Measurements from ENCODE around the gene SLC22A2.

SLC22A2 gene

GRCh38 chr6:160178271-160178670, 80.3 kb downstream of the SLC22A2 start:
- Histone ChIP-seq H3K4me1 (ENCODE audit: control insufficient read depth in 2 of 2, insufficient read depth in 2 of 2, low read length in 2 of 2) (no peaks in the 10 kb centered on the region), H3K27me3 (ENCODE audit: control insufficient read depth in 2 of 2, insufficient read depth in 2 of 2, low read length in 2 of 2) (no peaks in the 10 kb centered on the region), H3K9me3 (ENCODE audit: control insufficient read depth in 2 of 2, low read length in 2 of 2) (no peaks in the 10 kb centered on the region), H3K27ac (ENCODE audit: low read depth in 2 of 2, low read length in 2 of 2) (no peak overlapping the region), H3K36me3 (ENCODE audit: control insufficient read depth in 2 of 2, insufficient read depth in 2 of 2, low read length in 2 of 2) (no peaks in the 10 kb centered on the region), H3K9ac (ENCODE audit: low read depth in 1 of 2, low read length in 2 of 2) (no peak overlapping the region), H3K4me3 (ENCODE audit: low read length in 2 of 2) (no peak overlapping the region)

DNA sequence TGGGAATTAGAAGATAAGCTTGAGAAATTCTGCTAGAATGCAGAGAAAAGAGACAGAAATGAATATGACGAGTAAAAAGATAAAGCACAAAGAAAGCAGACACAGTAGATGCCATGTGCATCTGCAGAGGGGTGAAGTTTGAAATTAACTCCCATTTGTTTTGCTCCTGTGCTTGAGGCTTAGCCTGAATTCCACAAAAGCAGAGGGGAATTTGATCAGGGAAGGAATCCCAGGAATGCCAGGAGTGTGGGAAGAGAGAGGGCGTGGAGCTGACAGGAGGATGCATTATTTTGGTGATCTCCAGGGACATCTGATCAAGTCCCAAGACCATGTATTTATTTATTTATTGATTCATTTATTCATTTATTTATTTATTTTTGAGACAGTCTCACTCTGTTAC, 81.4 kb downstream of the SLC22A2 start:
- Histone ChIP-seq H3K27ac (ENCODE audit: low read depth in 2 of 2, low read length in 2 of 2) (no peak overlapping the region), H3K4me3 (ENCODE audit: low read length in 2 of 2) (no peak overlapping the region), H3K36me3 (ENCODE audit: control insufficient read depth in 2 of 2, insufficient read depth in 2 of 2, low read length in 2 of 2) (no peaks in the 10 kb centered on the region), H3K27me3 (ENCODE audit: control insufficient read depth in 2 of 2, insufficient read depth in 2 of 2, low read length in 2 of 2) (no peaks in the 10 kb centered on the region), H3K4me1 (ENCODE audit: control insufficient read depth in 2 of 2, insufficient read depth in 2 of 2, low read length in 2 of 2) (no peaks in the 10 kb centered on the region), H3K9ac (ENCODE audit: low read depth in 1 of 2, low read length in 2 of 2) (no peak overlapping the region), H3K9me3 (ENCODE audit: control insufficient read depth in 2 of 2, low read length in 2 of 2) (no peaks in the 10 kb centered on the region)

GRCh38 chr6:160174681-160175080, 83.9 kb downstream of the SLC22A2 start:
- Histone ChIP-seq H3K36me3 (ENCODE audit: control insufficient read depth in 2 of 2, insufficient read depth in 2 of 2, low read length in 2 of 2) (no peaks in the 10 kb centered on the region), H3K27ac (ENCODE audit: low read depth in 2 of 2, low read length in 2 of 2) (no peak overlapping the region), H3K4me1 (ENCODE audit: control insufficient read depth in 2 of 2, insufficient read depth in 2 of 2, low read length in 2 of 2) (no peaks in the 10 kb centered on the region)

DNA sequence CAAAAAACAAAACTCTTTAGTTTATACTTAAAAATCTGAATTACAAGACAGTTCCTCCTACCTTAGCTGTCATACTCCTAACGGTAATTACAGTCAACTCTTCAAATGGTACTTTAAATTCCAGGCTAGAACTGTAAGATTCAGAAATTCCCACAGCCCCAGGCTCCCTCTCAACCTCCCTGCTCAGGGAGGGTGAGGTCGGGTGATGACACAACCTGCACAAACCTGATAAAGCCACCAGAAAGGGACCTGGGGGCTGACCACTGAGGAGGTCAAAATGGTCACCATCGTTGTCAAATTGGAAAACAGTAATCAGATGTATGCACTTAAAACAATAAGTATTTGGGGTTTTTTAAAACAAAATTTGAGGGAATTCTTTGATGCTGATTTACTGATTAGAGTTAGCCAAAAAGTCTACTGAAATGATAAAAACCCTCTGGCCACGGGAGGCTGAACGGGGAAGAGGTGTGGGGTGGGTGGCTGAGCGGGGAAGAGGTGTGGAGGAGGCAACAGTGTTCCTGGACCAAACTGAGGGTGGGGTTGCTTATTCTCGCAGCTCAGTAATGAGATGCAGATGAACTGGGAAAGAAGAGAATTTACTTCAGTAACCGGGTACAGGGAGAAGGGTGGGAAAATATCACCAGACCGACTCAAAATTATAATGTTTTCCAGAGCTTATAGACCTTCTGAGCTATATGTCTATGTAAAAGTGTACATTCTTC, 84.7 kb downstream of the SLC22A2 start:
- Histone ChIP-seq H3K27me3 (ENCODE audit: control insufficient read depth in 2 of 2, insufficient read depth in 2 of 2, low read length in 2 of 2) (no peaks in the 10 kb centered on the region), H3K4me1 (ENCODE audit: control insufficient read depth in 2 of 2, insufficient read depth in 2 of 2, low read length in 2 of 2) (no peaks in the 10 kb centered on the region), H3K9me3 (ENCODE audit: control insufficient read depth in 2 of 2, low read length in 2 of 2) (no peaks in the 10 kb centered on the region), H3K9ac (ENCODE audit: low read depth in 1 of 2, low read length in 2 of 2) (no peak overlapping the region), H3K4me3 (ENCODE audit: low read length in 2 of 2) (no peak overlapping the region), H3K27ac (ENCODE audit: low read depth in 2 of 2, low read length in 2 of 2) (no peak overlapping the region), H3K36me3 (ENCODE audit: control insufficient read depth in 2 of 2, insufficient read depth in 2 of 2, low read length in 2 of 2) (no peaks in the 10 kb centered on the region)

More at GRCh38 chr6:160174681-160175080, 83.9 kb downstream of the SLC22A2 start:
- Histone ChIP-seq H3K9me3 (ENCODE audit: control insufficient read depth in 2 of 2, low read length in 2 of 2) (no peaks in the 10 kb centered on the region), H3K9ac (ENCODE audit: low read depth in 1 of 2, low read length in 2 of 2) (no peak overlapping the region), H3K27me3 (ENCODE audit: control insufficient read depth in 2 of 2, insufficient read depth in 2 of 2, low read length in 2 of 2) (no peaks in the 10 kb centered on the region), H3K4me3 (ENCODE audit: low read length in 2 of 2) (no peak overlapping the region)

DNA sequence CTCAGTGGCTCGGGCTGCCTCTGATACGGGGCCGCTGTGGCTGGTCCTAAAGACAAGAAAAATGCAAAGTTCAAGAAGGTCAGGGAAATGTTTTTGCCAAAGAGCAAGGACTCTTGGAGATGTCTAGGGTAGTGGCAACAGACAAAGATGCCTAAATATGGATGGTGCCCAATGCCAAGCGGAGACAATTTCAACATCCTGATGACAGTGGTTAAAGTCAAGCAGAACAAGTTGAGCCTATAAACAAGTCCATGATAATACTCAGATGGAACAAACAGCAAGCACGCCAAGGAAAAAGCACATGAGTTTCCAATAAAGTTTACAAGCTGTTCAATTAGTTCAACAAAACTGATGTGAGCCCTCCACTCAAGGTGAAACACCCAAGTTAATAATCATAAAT, 85.9 kb downstream of the SLC22A2 start:
- no peak overlapping the region for H3K4me3 ChIP-seq (ENCODE audit: low read length in 2 of 2)
- no peaks in the 10 kb centered on the region for H3K9me3 ChIP-seq (ENCODE audit: control insufficient read depth in 2 of 2, low read length in 2 of 2)
- no peak overlapping the region for H3K27ac ChIP-seq (ENCODE audit: low read depth in 2 of 2, low read length in 2 of 2)
- no peaks in the 10 kb centered on the region for H3K36me3 ChIP-seq (ENCODE audit: control insufficient read depth in 2 of 2, insufficient read depth in 2 of 2, low read length in 2 of 2)
- no peak overlapping the region for H3K9ac ChIP-seq (ENCODE audit: low read depth in 1 of 2, low read length in 2 of 2)
- peaks cover 4 to 7% of the 10 kb centered on the region in 2 donors for H3K4me1 ChIP-seq (ENCODE audit: control insufficient read depth in 2 of 2, insufficient read depth in 2 of 2, low read length in 2 of 2)
- H3K27me3 ChIP-seq (ENCODE audit: control insufficient read depth in 2 of 2, insufficient read depth in 2 of 2, low read length in 2 of 2): no peaks in the 10 kb centered on the region

- no peaks in the 10 kb centered on the region for H3K9me3 ChIP-seq (ENCODE audit: control insufficient read depth in 2 of 2, low read length in 2 of 2)
- H3K4me3 ChIP-seq (ENCODE audit: low read length in 2 of 2): no peak overlapping the region
- H3K27ac ChIP-seq (ENCODE audit: low read depth in 2 of 2, low read length in 2 of 2): no peak overlapping the region
- no peaks in the 10 kb centered on the region for H3K36me3 ChIP-seq (ENCODE audit: control insufficient read depth in 2 of 2, insufficient read depth in 2 of 2, low read length in 2 of 2)
- H3K4me1 ChIP-seq (ENCODE audit: control insufficient read depth in 2 of 2, insufficient read depth in 2 of 2, low read length in 2 of 2): peaks cover 10 to 20% of the 10 kb centered on the region in 2 donors
- no peaks in the 10 kb centered on the region for H3K27me3 ChIP-seq (ENCODE audit: control insufficient read depth in 2 of 2, insufficient read depth in 2 of 2, low read length in 2 of 2)
- no peak overlapping the region for H3K9ac ChIP-seq (ENCODE audit: low read depth in 1 of 2, low read length in 2 of 2)
Measured at GRCh38 chr6:160170018-160170680, 88.5 kb downstream of the SLC22A2 start.

- Histone ChIP-seq H3K9me3 (ENCODE audit: control insufficient read depth in 2 of 2, low read length in 2 of 2) (no peaks in the 10 kb centered on the region), H3K4me1 (ENCODE audit: control insufficient read depth in 2 of 2, insufficient read depth in 2 of 2, low read length in 2 of 2) (peaks cover 10 to 20% of the 10 kb centered on the region in 2 donors), H3K4me3 (ENCODE audit: low read length in 2 of 2) (peak overlapping the region in 1 of 2 donors; percentile 26), H3K27ac (ENCODE audit: low read depth in 2 of 2, low read length in 2 of 2) (peak overlapping the region; percentile 89 to 93), H3K36me3 (ENCODE audit: control insufficient read depth in 2 of 2, insufficient read depth in 2 of 2, low read length in 2 of 2) (no peaks in the 10 kb centered on the region), H3K27me3 (ENCODE audit: control insufficient read depth in 2 of 2, insufficient read depth in 2 of 2, low read length in 2 of 2) (no peaks in the 10 kb centered on the region), H3K9ac (ENCODE audit: low read depth in 1 of 2, low read length in 2 of 2) (peak overlapping the region in 1 of 2 donors; percentile 57)
Measured at GRCh38 chr6:160167604-160168399, 90.8 kb downstream of the SLC22A2 start.

All from mucosa of rectum (tissue), 2 donors.